ENCODE results near the gene UBE2D4.

The UBE2D4 gene

DNA sequence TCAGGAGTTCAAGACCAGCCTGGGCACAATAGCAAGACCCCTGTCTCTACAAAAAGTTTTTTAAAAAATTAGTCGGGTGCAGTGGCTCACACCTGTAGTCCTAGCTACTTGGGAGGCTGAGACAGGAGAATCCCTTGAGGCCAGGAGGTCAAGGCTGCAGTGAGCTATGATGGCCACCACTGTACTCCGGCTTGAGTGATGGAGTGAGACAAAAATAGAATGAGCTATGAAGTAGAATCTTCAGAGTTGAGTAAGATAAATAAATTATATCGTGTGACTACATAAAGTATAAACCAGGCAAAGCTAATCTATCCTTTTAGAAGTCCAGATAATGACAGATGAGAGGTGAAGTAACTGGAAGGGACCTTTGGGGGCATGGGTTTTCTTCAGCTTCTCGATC lies 41.6 kb upstream of the UBE2D4 start:
- H4K20me1 ChIP-seq (ENCODE audit: insufficient read depth, low read length) = peaks cover 9% of the 10 kb centered on the region; the same call in 1 of the 2 replicates
- peaks cover 51% of the 10 kb centered on the region for H3K36me3 ChIP-seq (ENCODE audit: insufficient read depth, low read length)
- H3K79me2 ChIP-seq (ENCODE audit: insufficient read depth, low read length) = peaks cover 22% of the 10 kb centered on the region; the same call in 1 of the 2 replicates
- no peak overlapping the region for H3K4me3 ChIP-seq (ENCODE audit: low read depth in 1 of 2, low read length in 2 of 2)
- DNase-seq (no peak), ATAC-seq (ENCODE audit: insufficient read depth, low read depth) (no peak)
- H3K4me1 ChIP-seq (ENCODE audit: insufficient read depth, low read length) = no peaks in the 10 kb centered on the region
- H3K4me2 ChIP-seq (ENCODE audit: insufficient read depth, low read length) = no peak overlapping the region
- H3K9ac ChIP-seq (ENCODE audit: low read depth, low read length) = no peak overlapping the region
- no peaks in the 10 kb centered on the region for H3K27me3 ChIP-seq (ENCODE audit: insufficient read depth, low read length, poor library complexity)
- no peaks in the 10 kb centered on the region for H3K9me3 ChIP-seq (ENCODE audit: insufficient read depth, low read length, severe bottlenecking)
- no peak for TF ChIP-seq EZH2 (IDR thresholded peaks at IDR 0.05; ENCODE audit: borderline replicate concordance, low read depth, low read length, severe bottlenecking)
- TF ChIP-seq, protein P1, sequence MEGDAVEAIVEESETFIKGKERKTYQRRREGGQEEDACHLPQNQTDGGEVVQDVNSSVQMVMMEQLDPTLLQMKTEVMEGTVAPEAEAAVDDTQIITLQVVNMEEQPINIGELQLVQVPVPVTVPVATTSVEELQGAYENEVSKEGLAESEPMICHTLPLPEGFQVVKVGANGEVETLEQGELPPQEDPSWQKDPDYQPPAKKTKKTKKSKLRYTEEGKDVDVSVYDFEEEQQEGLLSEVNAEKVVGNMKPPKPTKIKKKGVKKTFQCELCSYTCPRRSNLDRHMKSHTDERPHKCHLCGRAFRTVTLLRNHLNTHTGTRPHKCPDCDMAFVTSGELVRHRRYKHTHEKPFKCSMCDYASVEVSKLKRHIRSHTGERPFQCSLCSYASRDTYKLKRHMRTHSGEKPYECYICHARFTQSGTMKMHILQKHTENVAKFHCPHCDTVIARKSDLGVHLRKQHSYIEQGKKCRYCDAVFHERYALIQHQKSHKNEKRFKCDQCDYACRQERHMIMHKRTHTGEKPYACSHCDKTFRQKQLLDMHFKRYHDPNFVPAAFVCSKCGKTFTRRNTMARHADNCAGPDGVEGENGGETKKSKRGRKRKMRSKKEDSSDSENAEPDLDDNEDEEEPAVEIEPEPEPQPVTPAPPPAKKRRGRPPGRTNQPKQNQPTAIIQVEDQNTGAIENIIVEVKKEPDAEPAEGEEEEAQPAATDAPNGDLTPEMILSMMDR (IDR thresholded peaks at IDR 0.05; ENCODE audit: borderline replicate concordance, extremely low read depth, low read length, poor library complexity, severe bottlenecking) = no peak
- no peak overlapping the region for H2AFZ ChIP-seq (ENCODE audit: low read depth, low read length)
- H3K27ac ChIP-seq (ENCODE audit: low read length) = no peak overlapping the region

- ATAC-seq (ENCODE audit: insufficient read depth, low read depth) (no peak), DNase-seq (no peak)
- H3K27me3 ChIP-seq (ENCODE audit: insufficient read depth, low read length, poor library complexity) = no peaks in the 10 kb centered on the region
- H3K9ac ChIP-seq (ENCODE audit: low read depth, low read length) = no peak overlapping the region
- no peaks in the 10 kb centered on the region for H3K4me1 ChIP-seq (ENCODE audit: insufficient read depth, low read length)
- H3K4me3 ChIP-seq (ENCODE audit: low read depth in 1 of 2, low read length in 2 of 2) = no peak overlapping the region
- H2AFZ ChIP-seq (ENCODE audit: low read depth, low read length) = no peak overlapping the region
- H3K36me3 ChIP-seq (ENCODE audit: insufficient read depth, low read length) = peaks cover 20% of the 10 kb centered on the region
- TF ChIP-seq, protein P1 (IDR thresholded peaks at IDR 0.05; ENCODE audit: borderline replicate concordance, extremely low read depth, low read length, poor library complexity, severe bottlenecking) = no peak
- no peak for TF ChIP-seq EZH2 (IDR thresholded peaks at IDR 0.05; ENCODE audit: borderline replicate concordance, low read depth, low read length, severe bottlenecking)
- H3K4me2 ChIP-seq (ENCODE audit: insufficient read depth, low read length) = no peak overlapping the region
- H4K20me1 ChIP-seq (ENCODE audit: insufficient read depth, low read length) = peaks cover 27% of the 10 kb centered on the region; the same call in 1 of the 2 replicates
- no peaks in the 10 kb centered on the region for H3K9me3 ChIP-seq (ENCODE audit: insufficient read depth, low read length, severe bottlenecking)
- H3K27ac ChIP-seq (ENCODE audit: low read length) = no peak overlapping the region
- peaks cover 63% of the 10 kb centered on the region for H3K79me2 ChIP-seq (ENCODE audit: insufficient read depth, low read length)
Measured at GRCh38 chr7:43888993-43889945, 37.0 kb upstream of the UBE2D4 start.

DNA sequence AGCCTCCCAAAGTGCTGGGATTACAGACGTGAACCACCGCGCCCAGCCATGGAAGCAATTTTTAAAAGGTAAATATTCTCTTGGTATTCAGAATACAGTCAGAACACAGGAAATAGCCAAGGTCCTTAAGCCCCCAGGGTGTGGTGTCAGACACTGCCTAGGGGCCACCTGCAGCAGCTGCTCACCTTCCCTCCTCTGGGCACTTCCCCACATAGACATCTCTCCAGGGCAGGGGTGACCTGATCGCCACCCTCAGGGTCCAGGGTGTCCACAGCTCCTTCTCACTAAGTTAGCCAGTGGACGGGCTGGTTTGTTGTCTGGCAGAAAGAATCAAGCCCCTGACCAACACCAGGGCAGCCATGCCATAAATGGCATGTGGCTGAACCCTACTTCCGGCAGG lies 35.8 kb upstream of the UBE2D4 start:
- Histone ChIP-seq H4K20me1 (ENCODE audit: insufficient read depth, low read length) (peaks cover 32% of the 10 kb centered on the region; the same call in 1 of the 2 replicates), H3K4me3 (ENCODE audit: low read depth in 1 of 2, low read length in 2 of 2) (no peak overlapping the region), H3K9me3 (ENCODE audit: insufficient read depth, low read length, severe bottlenecking) (no peaks in the 10 kb centered on the region), H3K27ac (ENCODE audit: low read length) (no peak overlapping the region), H3K4me2 (ENCODE audit: insufficient read depth, low read length) (no peak overlapping the region), H3K79me2 (ENCODE audit: insufficient read depth, low read length) (peaks cover 75% of the 10 kb centered on the region), H3K4me1 (ENCODE audit: insufficient read depth, low read length) (no peaks in the 10 kb centered on the region), H3K9ac (ENCODE audit: low read depth, low read length) (no peak overlapping the region), H2AFZ (ENCODE audit: low read depth, low read length) (no peak overlapping the region), H3K27me3 (ENCODE audit: insufficient read depth, low read length, poor library complexity) (no peaks in the 10 kb centered on the region), H3K36me3 (ENCODE audit: insufficient read depth, low read length) (peaks cover 11% of the 10 kb centered on the region)
- ATAC-seq (ENCODE audit: insufficient read depth, low read depth) (no peak), DNase-seq (no peak)
- no peak for TF ChIP-seq EZH2 (IDR thresholded peaks at IDR 0.05; ENCODE audit: borderline replicate concordance, low read depth, low read length, severe bottlenecking)
- TF ChIP-seq, protein P1 (IDR thresholded peaks at IDR 0.05; ENCODE audit: borderline replicate concordance, extremely low read depth, low read length, poor library complexity, severe bottlenecking) = no peak

All from DND-41 (cell line).